ENCODE results near the gene QTRT2.

The QTRT2 gene

GRCh38 chr3:114122027-114122709, 65.6 kb downstream of the QTRT2 start:
- no peak for DNase-seq (ENCODE audit: low read depth)

- DNase-seq (ENCODE audit: low read depth): no peak
Measured at GRCh38 chr3:114126461-114126860, 69.9 kb downstream of the QTRT2 start.

DNA sequence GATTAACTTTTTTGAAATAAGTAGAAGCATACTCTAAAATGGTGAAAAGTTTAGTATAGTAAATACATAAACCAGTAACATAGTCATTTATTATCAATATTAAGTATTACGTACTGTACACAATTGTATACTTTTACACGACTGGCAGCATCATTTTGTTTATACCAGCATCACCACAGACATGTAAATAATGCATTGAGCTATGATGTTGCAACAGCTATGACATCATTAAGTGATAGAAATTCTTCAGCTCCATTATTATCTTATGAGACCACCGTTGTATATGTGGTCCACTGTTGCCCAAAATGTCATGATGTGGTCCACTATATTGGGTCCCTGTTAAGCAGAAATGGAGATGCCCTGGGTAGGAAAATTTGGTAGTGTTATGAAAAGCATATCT, 71.0 kb downstream of the QTRT2 start:
- DNase-seq (ENCODE audit: low read depth): no peak

DNA sequence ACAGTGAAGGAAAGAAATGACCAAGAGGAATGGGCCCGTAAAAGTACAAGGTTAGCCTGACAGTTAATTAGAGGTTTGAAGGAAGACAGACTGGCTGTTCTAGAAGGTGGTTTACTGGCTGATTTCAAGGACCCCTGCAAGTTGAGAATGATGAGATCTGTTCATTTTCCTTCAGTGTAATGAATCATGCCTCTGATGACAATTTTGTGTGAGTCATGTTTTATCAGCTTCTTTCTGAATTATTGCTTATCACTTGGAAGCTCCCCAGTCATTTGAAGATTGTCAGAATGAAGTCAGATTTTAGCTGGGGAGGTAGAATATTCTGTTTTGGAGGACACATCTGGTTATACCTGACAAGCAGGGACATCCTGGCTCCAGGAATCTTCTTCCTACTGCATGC, 71.7 kb downstream of the QTRT2 start:
- DNase-seq (ENCODE audit: low read depth): no peak

- no peak for DNase-seq (ENCODE audit: low read depth)
Measured at GRCh38 chr3:114128826-114129225, 72.3 kb downstream of the QTRT2 start.

- DNase-seq (ENCODE audit: low read depth): no peak
Measured at GRCh38 chr3:114132500-114132899, 76.0 kb downstream of the QTRT2 start.

- no peak for DNase-seq (ENCODE audit: low read depth)
Measured at GRCh38 chr3:114133947-114134346, 77.4 kb downstream of the QTRT2 start.

Measured in activated T-cell treated with anti-CD3 and anti-CD28 coated beads for 1 hour (primary cell).